DND-41 (cell line): ENCODE data around the gene ALAS1.

ENCODE experiments used
- ATAC-seq: fragments of 200-7000 bp; cut with Tn5 transposase; 3 replicates; pipeline ENCODE4 v1.9.1; 2021; ENCODE audit warnings: low read depth; ENCODE audit not compliant: insufficient read depth
- DNase-seq: peaks from one replicate; pipeline ENCODE4 v3.0.0-alpha.2; 2020
- H2AFZ ChIP-seq: 2 replicates; pipeline ENCODE4 v1.6.0; 2012; ENCODE audit warnings: low read depth, low read length
- H3K27ac ChIP-seq: 2 replicates; pipeline ENCODE4 v1.5.1; 2012; ENCODE audit warnings: low read length, inconsistent platforms
- H3K27me3 ChIP-seq: fragments of 200-600 bp; sonication (generic); 2 replicates; pipeline ENCODE4 v1.6.0; 2012; ENCODE audit warnings: low read length, mild to moderate bottlenecking, inconsistent platforms; ENCODE audit not compliant: insufficient read depth, poor library complexity
- H3K36me3 ChIP-seq: 2 replicates; pipeline ENCODE4 v1.5.1; 2012; ENCODE audit warnings: low read length, inconsistent platforms; ENCODE audit not compliant: insufficient read depth
- H3K4me1 ChIP-seq: 2 replicates; pipeline ENCODE4 v1.5.1; 2012; ENCODE audit warnings: mild to moderate bottlenecking, low read length; ENCODE audit not compliant: insufficient read depth
- H3K4me2 ChIP-seq: 2 replicates; pipeline ENCODE4 v1.6.0; 2012; ENCODE audit warnings: mild to moderate bottlenecking, moderate library complexity, low read length, inconsistent platforms; ENCODE audit not compliant: insufficient read depth
- H3K4me3 ChIP-seq, 2 experiments: fragments of 200-600 bp in 1 of 2; shearing (Covaris generic) in 1 of 2; 2 replicates each; pipeline ENCODE4 v1.5.1; 2012 to 2016; ENCODE audit warnings: inconsistent platforms in 2 of 2, low read length in 2 of 2, mild to moderate bottlenecking in 2 of 2, low read depth in 1 of 2, moderate library complexity in 1 of 2
- H3K79me2 ChIP-seq: 2 replicates; pipeline ENCODE4 v1.6.0; 2012; ENCODE audit warnings: low read length, inconsistent platforms; ENCODE audit not compliant: insufficient read depth
- H3K9ac ChIP-seq: 2 replicates; pipeline ENCODE4 v1.6.0; 2012; ENCODE audit warnings: low read depth, mild to moderate bottlenecking, inconsistent platforms, low read length, moderate library complexity
- H3K9me3 ChIP-seq: 2 replicates; pipeline ENCODE4 v1.5.1; 2012; ENCODE audit warnings: low read length, moderate library complexity, mild to moderate bottlenecking, inconsistent platforms; ENCODE audit not compliant: insufficient read depth, severe bottlenecking
- H4K20me1 ChIP-seq: 2 replicates; pipeline ENCODE4 v1.6.0; 2012; ENCODE audit warnings: low read length; ENCODE audit not compliant: insufficient read depth
- CTCF ChIP-seq: IDR thresholded peaks from 2 replicates; pipeline ENCODE4 v1.5.1; 2012; ENCODE audit warnings: borderline replicate concordance, low read length, moderate library complexity, mild to moderate bottlenecking; ENCODE audit not compliant: poor library complexity, severe bottlenecking; ENCODE audit errors: extremely low read depth
- EZH2 ChIP-seq: IDR thresholded peaks from 3 replicates; pipeline ENCODE4 v1.6.1; 2012; ENCODE audit warnings: borderline replicate concordance, low read depth, mild to moderate bottlenecking, moderate library complexity, low read length, inconsistent platforms; ENCODE audit not compliant: severe bottlenecking

The ALAS1 gene

GRCh38 chr3:52248165-52248541 is 50.2 kb downstream of the ALAS1 start:
- H3K9me3 ChIP-seq: no peaks in the 10 kb centered on the region
- H3K9ac ChIP-seq: no peak overlapping the region
- H3K27ac ChIP-seq: no peak overlapping the region
- H3K27me3 ChIP-seq: no peaks in the 10 kb centered on the region
- peaks cover 18% of the 10 kb centered on the region for H4K20me1 ChIP-seq
- no peak for DNase-seq
- ATAC-seq: no peak
- H3K4me1 ChIP-seq: peaks cover 40% of the 10 kb centered on the region
- TF ChIP-seq CTCF: no peak
- TF ChIP-seq EZH2: no peak
- no peak overlapping the region for H3K4me2 ChIP-seq
- no peak overlapping the region for H3K4me3 ChIP-seq
- no peaks in the 10 kb centered on the region for H3K79me2 ChIP-seq
- no peak overlapping the region for H2AFZ ChIP-seq
- peaks cover 48% of the 10 kb centered on the region for H3K36me3 ChIP-seq

GRCh38 chr3:52248816-52249547 is 51.0 kb downstream of the ALAS1 start:
- Histone ChIP-seq H3K27ac (no peak overlapping the region), H3K27me3 (no peaks in the 10 kb centered on the region), H3K79me2 (no peaks in the 10 kb centered on the region), H3K9ac (no peak overlapping the region), H3K4me3 (no peak overlapping the region), H2AFZ (no peak overlapping the region), H3K4me2 (no peak overlapping the region), H3K9me3 (no peaks in the 10 kb centered on the region), H3K4me1 (peaks cover 47% of the 10 kb centered on the region), H3K36me3 (peaks cover 54% of the 10 kb centered on the region), H4K20me1 (peaks cover 24% of the 10 kb centered on the region)
- TF ChIP-seq CTCF (no peak), EZH2 (no peak)
- DNase-seq (no peak), ATAC-seq (no peak)

GRCh38 chr3:52249683-52250082 is 51.7 kb downstream of the ALAS1 start:
- no peak overlapping the region for H3K4me3 ChIP-seq
- ATAC-seq (no peak), DNase-seq (no peak)
- TF ChIP-seq CTCF (no peak), EZH2 (no peak)
- no peaks in the 10 kb centered on the region for H3K27me3 ChIP-seq
- H4K20me1 ChIP-seq: peaks cover 27% of the 10 kb centered on the region
- no peaks in the 10 kb centered on the region for H3K9me3 ChIP-seq
- H3K27ac ChIP-seq: no peak overlapping the region
- peaks cover 61% of the 10 kb centered on the region for H3K36me3 ChIP-seq
- no peak overlapping the region for H2AFZ ChIP-seq
- no peak overlapping the region for H3K9ac ChIP-seq
- no peaks in the 10 kb centered on the region for H3K79me2 ChIP-seq
- no peak overlapping the region for H3K4me2 ChIP-seq
- peaks cover 47% of the 10 kb centered on the region for H3K4me1 ChIP-seq

GRCh38 chr3:52250122-52250521 is 52.2 kb downstream of the ALAS1 start:
- Histone ChIP-seq H3K4me3 (no peak overlapping the region), H3K36me3 (peaks cover 63% of the 10 kb centered on the region), H3K9ac (no peak overlapping the region), H2AFZ (no peak overlapping the region), H3K4me1 (peaks cover 47% of the 10 kb centered on the region), H3K27ac (no peak overlapping the region), H3K27me3 (no peaks in the 10 kb centered on the region), H4K20me1 (peaks cover 27% of the 10 kb centered on the region), H3K9me3 (no peaks in the 10 kb centered on the region), H3K79me2 (no peaks in the 10 kb centered on the region), H3K4me2 (no peak overlapping the region)
- DNase-seq (no peak), ATAC-seq (no peak)
- no peak for TF ChIP-seq EZH2
